ENCODE measurements around the gene MAB21L4.

The MAB21L4 gene

GRCh38 chr2:240922245-240922981 is 26.5 kb upstream of the MAB21L4 start:
- Histone ChIP-seq H3K4me1 (ENCODE audit: control insufficient read depth, insufficient read depth, low read length) (no peaks in the 10 kb centered on the region), H3K27ac (ENCODE audit: low read depth, low read length) (no peak overlapping the region), H3K4me3 (ENCODE audit: low read depth, low read length) (no peak overlapping the region), H3K9ac (ENCODE audit: low read length) (no peak overlapping the region), H3K9me3 (ENCODE audit: control insufficient read depth, insufficient read depth, low read depth, low read length) (no peaks in the 10 kb centered on the region), H3K27me3 (ENCODE audit: control insufficient read depth, insufficient read depth, low read length) (no peaks in the 10 kb centered on the region; the same call in 1 of the 2 replicates), H3K36me3 (ENCODE audit: control insufficient read depth, insufficient read depth, low read length) (no peaks in the 10 kb centered on the region)

GRCh38 chr2:240921995-240922244 is 26.0 kb upstream of the MAB21L4 start:
- Histone ChIP-seq H3K27me3 (ENCODE audit: control insufficient read depth, insufficient read depth, low read length) (peaks cover 3% of the 10 kb centered on the region; the same call in 1 of the 2 replicates), H3K9ac (ENCODE audit: low read length) (no peak overlapping the region), H3K27ac (ENCODE audit: low read depth, low read length) (no peak overlapping the region), H3K9me3 (ENCODE audit: control insufficient read depth, insufficient read depth, low read depth, low read length) (no peaks in the 10 kb centered on the region), H3K4me3 (ENCODE audit: low read depth, low read length) (no peak overlapping the region), H3K4me1 (ENCODE audit: control insufficient read depth, insufficient read depth, low read length) (peaks cover 4% of the 10 kb centered on the region; the same call in 1 of the 2 replicates), H3K36me3 (ENCODE audit: control insufficient read depth, insufficient read depth, low read length) (no peaks in the 10 kb centered on the region)

- Histone ChIP-seq H3K9ac (ENCODE audit: low read length) (no peak overlapping the region), H3K4me1 (ENCODE audit: control insufficient read depth, insufficient read depth, low read length) (peaks cover 7% of the 10 kb centered on the region; the same call in 1 of the 2 replicates), H3K4me3 (ENCODE audit: low read depth, low read length) (no peak overlapping the region), H3K36me3 (ENCODE audit: control insufficient read depth, insufficient read depth, low read length) (no peaks in the 10 kb centered on the region), H3K27me3 (ENCODE audit: control insufficient read depth, insufficient read depth, low read length) (peaks cover 6% of the 10 kb centered on the region; the same call in 1 of the 2 replicates), H3K27ac (ENCODE audit: low read depth, low read length) (no peak overlapping the region), H3K9me3 (ENCODE audit: control insufficient read depth, insufficient read depth, low read depth, low read length) (no peaks in the 10 kb centered on the region)
Measured at GRCh38 chr2:240921311-240921994, 25.5 kb upstream of the MAB21L4 start.

- H3K27ac ChIP-seq (ENCODE audit: low read depth, low read length): no peak overlapping the region
- H3K4me3 ChIP-seq (ENCODE audit: low read depth, low read length): no peak overlapping the region
- H3K9ac ChIP-seq (ENCODE audit: low read length): no peak overlapping the region
- no peaks in the 10 kb centered on the region for H3K9me3 ChIP-seq (ENCODE audit: control insufficient read depth, insufficient read depth, low read depth, low read length)
- H3K36me3 ChIP-seq (ENCODE audit: control insufficient read depth, insufficient read depth, low read length): no peaks in the 10 kb centered on the region
- peaks cover 7% of the 10 kb centered on the region; the same call in 1 of the 2 replicates for H3K4me1 ChIP-seq (ENCODE audit: control insufficient read depth, insufficient read depth, low read length)
- peaks cover 9% of the 10 kb centered on the region for H3K27me3 ChIP-seq (ENCODE audit: control insufficient read depth, insufficient read depth, low read length)
Measured at GRCh38 chr2:240920783-240921231, 24.9 kb upstream of the MAB21L4 start.

GRCh38 chr2:240919786-240920782 is 24.1 kb upstream of the MAB21L4 start:
- Histone ChIP-seq H3K9me3 (ENCODE audit: control insufficient read depth, insufficient read depth, low read depth, low read length) (no peaks in the 10 kb centered on the region), H3K36me3 (ENCODE audit: control insufficient read depth, insufficient read depth, low read length) (no peaks in the 10 kb centered on the region), H3K27ac (ENCODE audit: low read depth, low read length) (no peak overlapping the region), H3K27me3 (ENCODE audit: control insufficient read depth, insufficient read depth, low read length) (peaks cover 16% of the 10 kb centered on the region), H3K9ac (ENCODE audit: low read length) (no peak overlapping the region), H3K4me1 (ENCODE audit: control insufficient read depth, insufficient read depth, low read length) (peaks cover 7% of the 10 kb centered on the region; the same call in 1 of the 2 replicates), H3K4me3 (ENCODE audit: low read depth, low read length) (no peak overlapping the region)

- no peaks in the 10 kb centered on the region for H3K9me3 ChIP-seq (ENCODE audit: control insufficient read depth, insufficient read depth, low read depth, low read length)
- no peak overlapping the region for H3K9ac ChIP-seq (ENCODE audit: low read length)
- H3K4me3 ChIP-seq (ENCODE audit: low read depth, low read length): no peak overlapping the region
- peaks cover 22% of the 10 kb centered on the region for H3K27me3 ChIP-seq (ENCODE audit: control insufficient read depth, insufficient read depth, low read length)
- H3K27ac ChIP-seq (ENCODE audit: low read depth, low read length): no peak overlapping the region
- H3K36me3 ChIP-seq (ENCODE audit: control insufficient read depth, insufficient read depth, low read length): no peaks in the 10 kb centered on the region
- H3K4me1 ChIP-seq (ENCODE audit: control insufficient read depth, insufficient read depth, low read length): peaks cover 7% of the 10 kb centered on the region; the same call in 1 of the 2 replicates
Measured at GRCh38 chr2:240919161-240919781, 23.3 kb upstream of the MAB21L4 start.

GRCh38 chr2:240918258-240919091 is 22.5 kb upstream of the MAB21L4 start:
- H3K9ac ChIP-seq (ENCODE audit: low read length): no peak overlapping the region
- no peak overlapping the region for H3K4me3 ChIP-seq (ENCODE audit: low read depth, low read length)
- no peaks in the 10 kb centered on the region for H3K9me3 ChIP-seq (ENCODE audit: control insufficient read depth, insufficient read depth, low read depth, low read length)
- no peak overlapping the region for H3K27ac ChIP-seq (ENCODE audit: low read depth, low read length)
- H3K36me3 ChIP-seq (ENCODE audit: control insufficient read depth, insufficient read depth, low read length): no peaks in the 10 kb centered on the region
- peaks cover 29% of the 10 kb centered on the region for H3K27me3 ChIP-seq (ENCODE audit: control insufficient read depth, insufficient read depth, low read length)
- H3K4me1 ChIP-seq (ENCODE audit: control insufficient read depth, insufficient read depth, low read length): peaks cover 7% of the 10 kb centered on the region; the same call in 1 of the 2 replicates

GRCh38 chr2:240917684-240918257 is 21.8 kb upstream of the MAB21L4 start:
- no peak overlapping the region for H3K9ac ChIP-seq (ENCODE audit: low read length)
- no peaks in the 10 kb centered on the region for H3K9me3 ChIP-seq (ENCODE audit: control insufficient read depth, insufficient read depth, low read depth, low read length)
- peaks cover 7% of the 10 kb centered on the region; the same call in 1 of the 2 replicates for H3K4me1 ChIP-seq (ENCODE audit: control insufficient read depth, insufficient read depth, low read length)
- H3K27me3 ChIP-seq (ENCODE audit: control insufficient read depth, insufficient read depth, low read length): peaks cover 32% of the 10 kb centered on the region
- H3K4me3 ChIP-seq (ENCODE audit: low read depth, low read length): no peak overlapping the region
- no peaks in the 10 kb centered on the region for H3K36me3 ChIP-seq (ENCODE audit: control insufficient read depth, insufficient read depth, low read length)
- H3K27ac ChIP-seq (ENCODE audit: low read depth, low read length): no peak overlapping the region

GRCh38 chr2:240917009-240917683 is 21.2 kb upstream of the MAB21L4 start:
- Histone ChIP-seq H3K9ac (ENCODE audit: low read length) (no peak overlapping the region), H3K4me3 (ENCODE audit: low read depth, low read length) (peak overlapping the region; percentile 36), H3K4me1 (ENCODE audit: control insufficient read depth, insufficient read depth, low read length) (peaks cover 7% of the 10 kb centered on the region; the same call in 1 of the 2 replicates), H3K27me3 (ENCODE audit: control insufficient read depth, insufficient read depth, low read length) (peaks cover 32% of the 10 kb centered on the region), H3K9me3 (ENCODE audit: control insufficient read depth, insufficient read depth, low read depth, low read length) (no peaks in the 10 kb centered on the region), H3K36me3 (ENCODE audit: control insufficient read depth, insufficient read depth, low read length) (no peaks in the 10 kb centered on the region), H3K27ac (ENCODE audit: low read depth, low read length) (no peak overlapping the region)

All from HUES6 (cell line).